HEK293 (cell line): ENCODE measurements around the gene COQ7.

ENCODE experiments used
- FEZF1 ChIP-seq: fragments of 450-650 bp; formaldehyde crosslinking; IDR thresholded peaks from 2 replicates; pipeline ENCODE4 v1.5.1; 2016; ENCODE audit warnings: missing biosample characterization, missing genetic modification characterization
- GLIS1 ChIP-seq: fragments of 450-650 bp; formaldehyde crosslinking; IDR thresholded peaks from 2 replicates; pipeline ENCODE4 v1.5.1; 2016; ENCODE audit warnings: missing biosample characterization, missing genetic modification characterization
- GLIS2 ChIP-seq: fragments of 450-650 bp; formaldehyde crosslinking; IDR thresholded peaks from 2 replicates; pipeline ENCODE4 v1.5.1; 2016; ENCODE audit warnings: missing biosample characterization, missing genetic modification characterization
- HOXC10 ChIP-seq: sonication (generic); formaldehyde crosslinking; IDR thresholded peaks from 2 replicates; pipeline ENCODE4 v1.8.1; 2023; ENCODE audit warnings: mild to moderate bottlenecking, missing genetic modification reagents
- KLF16 ChIP-seq: fragments of 450-650 bp; formaldehyde crosslinking; IDR thresholded peaks from 2 replicates; pipeline ENCODE4 v1.5.1; 2017; ENCODE audit warnings: missing biosample characterization, missing genetic modification characterization
- OSR2 ChIP-seq: fragments of 450-650 bp; formaldehyde crosslinking; IDR thresholded peaks from 2 replicates; pipeline ENCODE4 v1.5.1; 2016; ENCODE audit warnings: missing biosample characterization, missing genetic modification characterization
- PATZ1 ChIP-seq: fragments of 450-650 bp; formaldehyde crosslinking; IDR thresholded peaks from 2 replicates; pipeline ENCODE4 v1.5.1; 2016; ENCODE audit warnings: missing biosample characterization, missing genetic modification characterization
- PRDM4 ChIP-seq: fragments of 450-650 bp; formaldehyde crosslinking; IDR thresholded peaks from 2 replicates; pipeline ENCODE4 v1.5.1; 2017; ENCODE audit warnings: missing biosample characterization, missing genetic modification characterization
- RBAK ChIP-seq: fragments of 450-650 bp; formaldehyde crosslinking; IDR thresholded peaks from 2 replicates; pipeline ENCODE4 v1.5.1; 2016; ENCODE audit warnings: missing biosample characterization, missing genetic modification characterization
- SETDB1 ChIP-seq: IDR thresholded peaks from one replicate; pipeline ENCODE4 v1.6.1; 2017; ENCODE audit warnings: mild to moderate bottlenecking, low read length, moderate library complexity, mixed read lengths; ENCODE audit not compliant: insufficient read length
- YY1 ChIP-seq: fragments of 450-650 bp; formaldehyde crosslinking; IDR thresholded peaks from 2 replicates; pipeline ENCODE4 v1.5.1; 2018; ENCODE audit warnings: missing biosample characterization, missing genetic modification characterization
- ZFP3 ChIP-seq: fragments of 450-650 bp; formaldehyde crosslinking; IDR thresholded peaks from 2 replicates; pipeline ENCODE4 v1.5.1; 2016; ENCODE audit warnings: low read depth, missing biosample characterization, missing genetic modification characterization
- ZNF114 ChIP-seq: fragments of 450-650 bp; formaldehyde crosslinking; IDR thresholded peaks from 2 replicates; pipeline ENCODE4 v1.5.0; 2017; ENCODE audit warnings: missing biosample characterization, missing genetic modification characterization
- ZNF140 ChIP-seq: fragments of 450-650 bp; formaldehyde crosslinking; IDR thresholded peaks from 2 replicates; pipeline ENCODE4 v1.5.1; 2016; ENCODE audit warnings: missing biosample characterization, missing genetic modification characterization
- ZNF155 ChIP-seq: fragments of 450-650 bp; formaldehyde crosslinking; IDR thresholded peaks from 2 replicates; pipeline ENCODE4 v1.5.1; 2016; ENCODE audit warnings: missing biosample characterization, missing genetic modification characterization
- ZNF23 ChIP-seq: fragments of 450-650 bp; formaldehyde crosslinking; IDR thresholded peaks from 2 replicates; pipeline ENCODE4 v1.5.1; 2016; ENCODE audit warnings: missing biosample characterization, missing genetic modification characterization, borderline replicate concordance
- ZNF26 ChIP-seq: fragments of 450-650 bp; formaldehyde crosslinking; IDR thresholded peaks from 2 replicates; pipeline ENCODE4 v1.5.1; 2016; ENCODE audit warnings: missing biosample characterization, missing genetic modification characterization
- ZNF274 ChIP-seq, 2 experiments: fragments of 200-500 bp in 1 of 2; fragments of 450-650 bp in 1 of 2; sonication (Bioruptor generic) in 1 of 2; formaldehyde crosslinking in 1 of 2; IDR thresholded peaks; 2 replicates each; pipeline versions ENCODE4 v1.5.1 to v1.6.1; 2014 to 2016; ENCODE audit warnings: borderline replicate concordance in 1 of 2, inconsistent platforms in 1 of 2, low read length in 1 of 2, missing biosample characterization in 1 of 2, missing genetic modification characterization in 1 of 2
- ZNF302 ChIP-seq: fragments of 450-650 bp; formaldehyde crosslinking; IDR thresholded peaks from 2 replicates; pipeline ENCODE4 v1.5.1; 2016; ENCODE audit warnings: missing biosample characterization, missing genetic modification characterization, low read depth
- ZNF488 ChIP-seq: fragments of 450-650 bp; formaldehyde crosslinking; IDR thresholded peaks from 2 replicates; pipeline ENCODE4 v1.5.1; 2016; ENCODE audit warnings: missing biosample characterization, missing genetic modification characterization
- ZNF513 ChIP-seq: fragments of 450-650 bp; IDR thresholded peaks from 2 replicates; pipeline ENCODE4 v1.5.1; 2018; ENCODE audit warnings: missing biosample characterization, missing genetic modification characterization
- ZNF549 ChIP-seq: fragments of 450-650 bp; IDR thresholded peaks from 2 replicates; pipeline ENCODE4 v1.5.1; 2018; ENCODE audit warnings: missing biosample characterization, missing genetic modification characterization, mild to moderate bottlenecking, inconsistent platforms, moderate library complexity
- ZNF555 ChIP-seq: fragments of 450-650 bp; formaldehyde crosslinking; conservative IDR thresholded peaks from 2 replicates; pipeline ENCODE4 v1.5.1; 2017; ENCODE audit warnings: missing biosample characterization, mild to moderate bottlenecking, missing genetic modification characterization, inconsistent platforms
- ZNF677 ChIP-seq: fragments of 450-650 bp; IDR thresholded peaks from 2 replicates; pipeline ENCODE4 v1.5.0; 2018; ENCODE audit warnings: missing biosample characterization, mild to moderate bottlenecking, missing genetic modification characterization, moderate library complexity
- ZNF701 ChIP-seq: fragments of 450-650 bp; formaldehyde crosslinking; IDR thresholded peaks from 2 replicates; pipeline ENCODE4 v1.5.1; 2016; ENCODE audit warnings: missing biosample characterization, missing genetic modification characterization
- ZNF792 ChIP-seq: fragments of 450-650 bp; formaldehyde crosslinking; IDR thresholded peaks from 2 replicates; pipeline ENCODE4 v1.5.1; 2016; ENCODE audit warnings: missing biosample characterization, missing genetic modification characterization

Gene COQ7

DNA sequence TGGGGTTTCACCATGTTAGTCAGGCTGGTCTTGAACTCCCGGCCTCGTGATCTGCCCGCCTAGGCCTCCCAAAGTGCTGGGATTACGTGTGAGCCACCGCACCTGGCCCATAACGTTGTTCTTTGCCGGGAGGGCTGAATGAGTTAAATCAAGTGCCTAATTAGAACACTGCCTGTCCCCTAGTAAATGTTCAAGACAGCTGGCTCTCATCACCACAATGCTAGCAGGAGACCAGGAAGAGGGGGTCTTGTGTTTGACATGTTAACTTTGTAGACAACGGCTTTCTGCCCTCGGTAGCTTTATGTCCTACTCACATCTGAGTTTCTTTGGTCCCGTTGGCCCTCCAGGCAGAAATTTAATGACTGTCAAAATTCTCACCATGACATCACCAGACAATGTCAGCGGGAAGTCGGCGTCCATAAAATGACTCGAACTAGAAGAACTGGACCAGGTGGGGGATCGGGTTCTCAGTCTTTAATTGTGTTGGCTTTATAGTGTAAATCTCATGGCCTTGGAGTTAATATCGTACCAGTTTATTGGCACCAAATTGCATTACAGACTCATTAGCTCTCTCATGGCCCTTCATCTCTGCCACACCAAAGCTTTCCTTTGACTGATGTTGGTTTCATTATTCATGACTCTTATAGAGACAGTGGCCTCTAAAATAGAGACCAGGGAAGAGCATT is 34.9 kb downstream of the COQ7 start (continued):
- peak; percentile 86 for TF ChIP-seq PATZ1 (tag by site-specific recombination)
- no peak for TF ChIP-seq RBAK
- no peak for TF ChIP-seq ZNF23 (tag by site-specific recombination)
- no peak for TF ChIP-seq HOXC10
- no peak for TF ChIP-seq ZNF549 (tag by site-specific recombination)
- no peak for TF ChIP-seq ZNF701 (tag by site-specific recombination)
- TF ChIP-seq GLIS1, result peak; percentile 98
- TF ChIP-seq ZNF114 (tag by site-specific recombination), result no peak
- TF ChIP-seq ZNF792 (tag by site-specific recombination), result 0 out of 2 replicates have a peak, but pooled peaks have one; percentile 25
- TF ChIP-seq ZNF513 (tag by site-specific recombination), result 0 out of 2 replicates have a peak, but pooled peaks have one; percentile 18
- no peak for TF ChIP-seq ZNF302
- TF ChIP-seq OSR2, result peak; percentile 96
- TF ChIP-seq ZNF274 (IDR thresholded peaks at IDR 0.05; ENCODE audit: low read length), result no peak
- TF ChIP-seq ZNF274 (tag by site-specific recombination; IDR thresholded peaks at IDR 0.05; ENCODE audit: borderline replicate concordance), result no peak
- no peak for TF ChIP-seq ZNF555 (tag by site-specific recombination)
- no peak for TF ChIP-seq ZNF140 (tag by site-specific recombination)
- peak; percentile 83 for TF ChIP-seq FEZF1 (tag by site-specific recombination)
- no peak for TF ChIP-seq ZNF26
- TF ChIP-seq YY1 (tag by site-specific recombination), result no peak
- no peak for TF ChIP-seq ZNF488 (tag by site-specific recombination)
- TF ChIP-seq ZFP3, result no peak
- no peak for TF ChIP-seq ZNF155 (tag by site-specific recombination)
- no peak for TF ChIP-seq SETDB1
- peak; percentile 57 for TF ChIP-seq GLIS2 (tag by site-specific recombination)
- 0 out of 2 replicates have a peak, but pooled peaks have one; percentile 54 for TF ChIP-seq KLF16 (tag by site-specific recombination)
- peak; percentile 98 for TF ChIP-seq PRDM4 (tag by site-specific recombination)
- TF ChIP-seq ZNF677, result no peak
